GM12878 (cell line): ENCODE data around the gene TRIM49D2.
"Not testable (repeated sequence)": the region's sequence is repeated elsewhere in the genome, so short reads cannot be mapped to it uniquely, and the experiment has no call there.

Experiments used
- ASH2L ChIP-seq: fragments of 300-600, 200-600 bp; sonication (generic); IDR thresholded peaks from 2 replicates; pipeline ENCODE4 v1.6.1; 2017; ENCODE audit warnings: low read depth, mild to moderate bottlenecking, borderline replicate concordance
- CBFB ChIP-seq: IDR thresholded peaks from 2 replicates; pipeline ENCODE4 v1.6.1; 2016; ENCODE audit warnings: antibody characterized with exemption, low read depth
- CTCF ChIP-seq, 3 experiments: IDR thresholded peaks in 2 of 3; conservative IDR thresholded peaks in 1 of 3; 2 replicates each; pipeline ENCODE4 v1.5.1; 2011; ENCODE audit warnings: low read depth in 3 of 3, low read length in 3 of 3, mild to moderate bottlenecking in 3 of 3, control low read depth in 2 of 3, moderate library complexity in 2 of 3, inconsistent platforms in 1 of 3, mixed read lengths in 1 of 3; ENCODE audit not compliant: control insufficient read depth in 2 of 3, insufficient read depth in 1 of 3; ENCODE audit errors: extremely low read depth in 1 of 3
- EZH2 ChIP-seq: IDR thresholded peaks from 2 replicates; pipeline ENCODE4 v1.6.1; 2012; ENCODE audit warnings: low read depth, mild to moderate bottlenecking, control low read depth, inconsistent platforms, low read length, borderline replicate concordance; ENCODE audit not compliant: control insufficient read depth
- FOS ChIP-seq: IDR thresholded peaks from 3 replicates; pipeline ENCODE4 v1.6.1; 2011; ENCODE audit warnings: borderline replicate concordance; ENCODE audit not compliant: insufficient read length; ENCODE audit errors: extremely low read depth
- POLR2A ChIP-seq: IDR thresholded peaks from 2 replicates; pipeline ENCODE4 v1.6.1; 2011; ENCODE audit warnings: low read depth, mild to moderate bottlenecking, low read length
- TCF12 ChIP-seq: IDR thresholded peaks from 2 replicates; pipeline ENCODE4 v1.6.1; 2011; ENCODE audit warnings: low read depth, mild to moderate bottlenecking, low read length

GRCh38 chr11:89893245-89893644 lies 30.6 kb upstream of the TRIM49D2 start:
- not testable (repeated sequence) for TF ChIP-seq POLR2A; ASH2L; CTCF (IDR thresholded peaks at IDR 0.05 in 2 of 3, conservative IDR thresholded peaks at IDR 0.05 in 1 of 3; ENCODE audit: control insufficient read depth in 2 of 3, extremely low read depth in 1 of 3, insufficient read depth in 1 of 3, low read depth in 3 of 3, low read length in 3 of 3); FOS; CBFB; TCF12; EZH2
